Eye (tissue), 1 donor: ENCODE data around the gene NATD1.

ENCODE experiments used
- DNase-seq: peaks from one replicate; pipeline ENCODE4 v3.0.0-alpha.2; 2015

NATD1 gene

GRCh38 chr17:21252796-21253645 is at the start of gene NATD1:
Gene NATD1, minus strand, starts transcription at chr17:21253410. Its CDS starts 146 bp downstream, at chr17:21253264.
- DNase-seq: peak; percentile 95

DNA sequence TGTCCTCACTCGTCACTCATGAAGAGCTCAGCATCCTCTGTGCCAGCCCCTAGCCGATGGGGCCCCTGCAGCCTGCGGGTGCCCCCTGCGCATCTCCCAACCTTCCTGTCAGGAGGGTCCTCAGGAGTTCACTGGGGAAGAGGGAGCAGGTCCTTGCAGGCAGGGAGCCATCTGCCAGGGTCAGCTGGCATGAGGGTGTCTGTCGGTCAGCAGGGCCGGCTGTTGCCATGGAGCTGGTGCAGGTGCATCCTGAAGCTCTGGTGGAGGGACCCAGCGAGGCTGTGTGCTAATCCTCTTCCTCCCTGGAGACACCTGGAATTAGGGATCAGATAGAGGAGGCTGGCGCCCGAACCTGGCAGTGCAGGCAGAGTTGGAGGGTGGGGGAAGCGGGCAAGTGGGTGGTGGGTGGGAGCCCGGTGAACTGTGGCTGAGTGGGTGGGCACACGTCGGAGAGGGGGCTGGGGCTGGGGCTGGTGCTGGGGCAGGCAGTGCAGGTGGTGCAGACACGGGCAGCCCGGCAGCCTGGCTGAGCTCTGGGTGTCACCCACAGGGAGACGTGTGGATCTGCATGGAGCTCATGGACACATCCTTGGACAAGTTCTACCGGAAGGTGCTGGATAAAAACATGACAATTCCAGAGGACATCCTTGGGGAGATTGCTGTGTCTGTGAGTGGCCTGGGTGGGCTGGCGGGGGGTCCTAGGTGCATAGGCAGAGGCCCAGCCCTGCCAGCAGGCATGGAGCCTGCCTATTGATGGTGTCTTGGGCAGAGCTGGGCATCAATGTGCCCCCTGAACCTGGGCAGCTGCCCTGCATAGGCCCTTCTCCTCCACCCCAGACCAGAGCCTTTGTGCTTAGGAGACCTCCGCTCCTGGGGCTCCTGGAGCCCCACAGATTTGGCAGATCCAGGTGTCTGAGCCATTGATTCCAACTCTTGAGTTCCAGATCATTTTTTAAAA is 48.7 kb upstream of the NATD1 start:
- DNase-seq: no peak

GRCh38 chr17:21300601-21301571 is 47.7 kb upstream of the NATD1 start:
- no peak for DNase-seq

DNA sequence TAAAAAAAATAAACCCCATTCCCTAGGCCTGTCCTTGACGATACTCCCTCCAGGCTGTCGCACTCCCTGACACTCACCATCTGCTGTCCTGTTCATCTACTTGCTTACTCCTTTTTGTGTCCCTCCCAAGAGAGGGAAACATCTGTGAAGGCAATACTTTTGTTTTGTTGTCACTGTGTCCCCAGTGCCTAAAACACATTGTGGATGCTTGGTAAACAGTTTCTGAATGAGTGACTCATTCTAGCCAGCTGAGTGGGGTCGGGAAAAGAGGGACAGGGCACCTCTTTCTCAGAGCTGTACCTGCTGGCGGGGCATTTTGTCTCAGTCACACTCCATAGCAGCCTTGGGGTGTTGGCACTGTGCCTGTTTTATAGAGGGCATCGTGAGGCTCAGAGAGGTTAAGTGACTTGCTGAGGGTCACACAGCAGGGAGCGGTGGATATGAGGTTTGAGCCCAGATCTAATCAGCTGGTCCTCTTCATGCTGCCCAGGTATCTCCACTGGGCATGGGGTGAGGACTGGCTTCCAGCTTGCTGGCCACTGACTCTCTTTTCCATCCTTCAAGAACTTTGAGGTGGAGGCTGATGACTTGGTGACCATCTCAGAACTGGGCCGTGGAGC is 46.9 kb upstream of the NATD1 start:
- no peak for DNase-seq

- no peak for DNase-seq
These were observed 45.8 kb upstream of the NATD1 start for GRCh38 chr17:21298983-21299519.

GRCh38 chr17:21298056-21298982 is 45.1 kb upstream of the NATD1 start:
- DNase-seq: no peak

- DNase-seq: no peak
These were observed 44.4 kb upstream of the NATD1 start for GRCh38 chr17:21297597-21297996.

DNA sequence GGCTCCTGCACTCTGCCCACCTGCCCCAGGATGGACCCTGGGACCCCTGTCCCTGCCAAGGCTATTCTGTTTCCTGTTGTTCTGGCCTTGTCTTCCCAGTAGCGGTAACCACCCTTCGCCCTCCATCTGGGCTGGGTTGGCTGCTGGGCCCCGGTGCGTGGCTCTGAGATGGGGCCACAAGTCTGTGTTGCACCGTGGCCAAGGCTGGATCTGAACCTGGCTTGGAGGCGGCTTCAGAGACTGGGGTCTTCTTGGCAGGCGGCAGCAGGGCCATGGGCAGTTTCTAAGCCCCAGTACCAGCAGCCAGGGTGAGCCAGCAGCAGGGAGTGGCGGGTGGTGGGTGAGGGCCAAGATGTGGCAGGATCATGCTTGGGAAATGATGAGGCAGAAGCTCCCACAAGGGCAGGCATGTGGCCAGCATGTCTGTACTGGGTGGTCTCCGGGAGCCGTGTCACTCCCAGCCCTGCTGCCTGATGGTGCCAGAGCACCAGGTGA is 43.9 kb upstream of the NATD1 start:
- DNase-seq: no peak

DNA sequence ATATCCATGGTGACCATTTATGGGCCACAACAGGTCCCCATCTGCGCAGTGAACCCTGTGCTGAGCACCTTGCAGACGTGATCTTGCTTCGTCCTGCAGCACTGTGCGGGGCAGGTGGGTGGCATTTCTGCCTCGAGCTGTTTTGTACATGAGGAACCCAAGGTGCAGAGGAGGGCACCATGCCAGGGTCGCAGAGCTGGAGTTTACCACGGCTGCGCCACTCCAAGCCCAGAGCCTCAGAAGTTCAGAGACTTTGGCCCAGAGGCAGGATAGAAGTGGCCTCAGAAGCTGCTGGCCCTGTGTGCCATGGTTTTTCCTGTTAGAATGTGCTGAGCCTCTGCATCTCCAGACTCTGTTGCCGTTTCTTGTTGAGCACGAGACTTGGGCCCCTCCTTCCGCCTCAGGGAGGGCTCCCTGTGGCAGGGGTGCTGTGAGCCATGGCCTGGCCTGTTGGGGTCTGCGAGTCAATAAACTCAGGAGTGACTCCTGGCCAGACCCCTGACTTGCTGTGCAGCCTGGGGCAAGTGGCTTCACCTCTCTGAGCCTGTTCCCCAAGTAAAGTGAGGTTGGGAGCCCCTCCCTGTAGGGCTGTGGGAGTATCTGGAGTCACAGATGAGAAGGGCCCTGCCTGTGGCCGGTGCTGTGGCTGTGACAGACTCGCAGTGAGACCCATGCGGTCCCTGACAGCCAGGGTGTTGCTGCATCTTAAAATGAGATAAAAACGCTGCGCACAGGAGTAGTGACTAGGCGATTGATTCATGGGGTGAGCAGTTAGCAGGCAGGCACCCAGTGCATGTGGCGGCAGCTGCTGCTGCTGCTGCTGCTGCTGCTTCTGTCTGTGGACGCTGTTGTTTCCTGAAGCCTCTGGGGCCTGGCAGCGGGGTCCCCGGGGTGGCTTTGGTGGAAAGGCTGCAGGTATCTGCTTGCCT is 43.2 kb upstream of the NATD1 start:
- no peak for DNase-seq

DNA sequence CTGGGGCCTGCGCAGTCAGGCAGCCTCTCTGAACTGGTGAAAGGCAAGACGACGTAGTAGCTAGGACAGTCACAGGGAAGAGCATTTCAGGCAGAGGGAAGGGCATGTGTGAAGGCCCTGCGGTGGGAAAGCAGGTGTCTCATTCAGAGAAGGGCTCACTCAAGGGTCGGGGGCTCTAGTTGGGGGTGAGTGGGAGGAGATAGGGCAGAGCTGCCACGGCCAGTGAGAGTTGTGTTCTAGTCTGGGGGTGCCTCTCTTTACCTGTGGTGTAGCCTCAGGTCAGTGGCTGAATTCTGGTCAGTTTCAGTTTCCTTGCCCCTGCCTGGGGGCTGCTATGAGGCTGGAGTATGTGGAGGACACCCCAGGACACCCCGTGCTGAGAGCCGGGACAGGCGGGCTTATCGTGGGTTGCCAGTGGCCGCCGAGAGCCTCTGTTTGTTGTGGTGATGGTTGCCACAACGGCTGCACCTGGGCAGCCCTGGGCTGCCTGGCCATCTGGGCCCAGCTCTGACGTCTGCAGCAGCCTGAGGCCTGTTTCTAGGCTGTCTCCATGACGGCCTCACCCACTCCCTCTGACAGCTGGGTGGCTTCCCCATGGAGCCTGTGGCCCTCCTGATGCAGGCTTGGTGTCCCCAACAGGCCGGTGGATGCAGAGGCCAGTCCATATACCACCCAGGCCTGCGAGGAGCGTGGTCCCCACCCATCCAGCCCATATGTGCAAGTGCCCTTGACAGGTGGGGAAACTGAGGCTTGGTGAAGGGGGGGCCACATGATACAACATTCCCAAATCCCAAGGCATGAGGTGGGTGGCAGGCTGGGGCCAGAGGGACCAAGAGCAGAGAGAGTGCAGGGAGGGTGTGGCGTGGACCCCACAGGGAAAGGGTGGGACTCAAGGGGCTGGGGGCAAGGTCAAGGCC is 42.1 kb upstream of the NATD1 start:
- peak; percentile 30 for DNase-seq

DNA sequence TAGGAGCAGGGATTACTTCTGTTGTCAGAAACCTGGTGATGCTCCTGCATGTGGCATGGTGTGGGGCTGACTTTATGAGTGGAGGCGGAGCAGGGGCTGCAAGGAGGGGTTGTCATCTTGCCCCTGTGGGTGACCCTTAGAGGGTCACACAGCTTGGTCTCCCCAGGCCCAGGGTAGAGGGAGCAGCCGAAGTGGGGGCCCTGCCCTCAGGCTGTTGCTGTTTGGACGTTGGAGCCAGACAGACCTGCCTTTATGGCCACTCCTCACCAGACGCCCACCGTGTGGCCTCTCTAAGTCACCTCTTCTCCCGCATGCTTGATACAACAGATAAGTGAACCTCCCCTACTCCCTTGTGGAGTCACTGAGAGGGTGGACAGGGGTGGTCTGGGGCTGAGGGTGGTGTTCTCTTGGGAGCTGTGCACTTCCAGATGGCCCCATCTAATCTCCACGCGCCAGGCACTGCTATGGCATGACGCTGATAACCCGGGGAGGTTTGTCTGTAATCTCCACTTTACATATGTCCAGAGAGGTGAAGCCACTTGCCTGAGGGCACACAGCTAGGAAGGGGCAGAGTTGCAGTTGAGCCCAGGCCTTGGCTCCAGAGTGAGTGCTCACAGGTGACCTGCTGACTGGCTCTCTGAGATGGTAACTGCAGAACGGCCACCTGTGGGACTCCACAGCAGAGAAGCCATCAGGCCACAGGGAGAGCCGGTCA is 41.3 kb upstream of the NATD1 start:
- no peak for DNase-seq

GRCh38 chr17:21293831-21294210 is 40.6 kb upstream of the NATD1 start:
- DNase-seq: no peak

DNA sequence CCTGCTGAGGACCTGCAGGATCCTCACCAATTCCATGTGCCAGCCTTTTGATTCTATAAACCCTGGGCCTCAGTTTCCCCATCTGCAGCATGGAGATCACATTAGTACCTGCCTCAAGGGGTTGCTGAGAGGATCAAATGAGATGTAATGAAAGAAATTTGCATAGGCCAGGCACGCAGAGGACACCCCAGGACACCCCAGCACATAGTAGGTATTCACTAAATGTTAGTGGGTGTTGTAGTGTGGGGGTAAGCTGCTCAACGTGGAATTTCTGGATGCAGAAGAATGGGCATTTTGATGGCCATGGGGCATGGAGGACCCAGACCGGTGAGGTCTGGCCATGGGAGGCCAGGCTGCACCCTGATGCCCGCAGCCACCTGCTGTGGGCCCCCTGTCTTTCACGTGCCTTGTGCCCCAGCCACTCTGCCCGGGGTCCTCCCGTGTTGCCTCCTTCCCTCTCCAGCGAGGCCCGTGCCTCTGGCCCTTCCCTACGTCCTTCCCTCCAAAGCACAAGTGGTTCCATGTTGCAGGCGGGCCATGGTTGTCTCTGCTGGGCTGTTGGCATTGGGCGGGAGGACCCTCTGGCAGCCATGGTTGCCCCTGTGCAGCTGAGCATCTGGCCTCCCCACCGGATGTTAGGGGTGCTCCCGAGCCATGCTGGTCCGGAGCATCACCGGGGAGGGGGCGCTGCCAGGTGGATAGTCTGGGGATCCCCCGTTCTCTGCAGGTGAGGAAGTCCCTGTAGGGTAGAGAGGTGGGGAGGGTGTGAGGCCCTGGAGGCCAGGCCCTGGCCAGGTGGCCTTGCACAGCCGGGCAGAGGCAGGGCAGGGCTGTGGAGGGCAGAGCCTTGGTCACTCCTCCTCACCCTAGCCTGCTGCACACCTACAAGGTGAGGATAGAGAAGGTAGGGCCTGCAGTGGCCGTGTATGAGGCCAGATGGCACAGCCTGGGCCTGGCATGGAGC is 39.9 kb upstream of the NATD1 start:
- DNase-seq: no peak

DNA sequence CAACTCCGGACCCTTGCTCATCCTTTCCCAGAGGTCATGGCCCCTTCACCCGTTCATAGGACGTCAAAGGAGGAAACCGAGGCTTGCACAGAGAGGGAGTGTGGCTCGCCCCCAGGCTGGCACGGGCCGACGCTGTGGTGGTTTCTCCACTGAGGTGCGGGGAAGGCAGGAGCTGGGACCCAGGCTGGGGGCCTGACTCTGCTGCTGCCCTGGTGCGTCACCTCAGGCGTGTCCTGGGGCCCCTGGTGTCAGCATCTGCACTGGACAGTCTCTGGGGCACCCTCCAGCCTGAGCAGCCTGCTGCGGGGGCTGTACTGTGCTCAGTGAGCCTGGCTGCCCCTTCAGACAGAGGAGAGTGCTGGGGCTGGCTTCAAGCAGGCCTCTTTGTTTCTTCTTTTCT is 38.7 kb upstream of the NATD1 start:
- no peak for DNase-seq

DNA sequence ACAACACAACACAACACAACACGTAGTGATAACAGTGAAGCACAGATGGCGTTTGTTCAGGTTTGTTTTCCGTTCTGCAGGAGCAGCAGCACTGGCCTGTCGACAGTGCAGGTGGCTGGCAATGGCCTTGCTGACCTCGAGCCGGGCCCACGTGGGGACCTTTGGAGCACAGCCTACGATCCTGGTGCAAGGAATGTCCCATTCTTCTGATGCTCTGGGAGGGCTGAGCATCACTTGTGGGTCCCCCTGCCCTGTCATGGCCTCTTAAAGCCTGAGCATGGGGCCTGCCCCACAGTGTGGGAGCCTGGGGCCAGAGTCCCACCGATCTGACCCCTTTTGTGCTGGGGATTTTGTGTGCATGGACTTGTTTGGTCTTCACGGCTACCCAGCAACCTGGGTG is 38.1 kb upstream of the NATD1 start:
- DNase-seq: no peak

DNA sequence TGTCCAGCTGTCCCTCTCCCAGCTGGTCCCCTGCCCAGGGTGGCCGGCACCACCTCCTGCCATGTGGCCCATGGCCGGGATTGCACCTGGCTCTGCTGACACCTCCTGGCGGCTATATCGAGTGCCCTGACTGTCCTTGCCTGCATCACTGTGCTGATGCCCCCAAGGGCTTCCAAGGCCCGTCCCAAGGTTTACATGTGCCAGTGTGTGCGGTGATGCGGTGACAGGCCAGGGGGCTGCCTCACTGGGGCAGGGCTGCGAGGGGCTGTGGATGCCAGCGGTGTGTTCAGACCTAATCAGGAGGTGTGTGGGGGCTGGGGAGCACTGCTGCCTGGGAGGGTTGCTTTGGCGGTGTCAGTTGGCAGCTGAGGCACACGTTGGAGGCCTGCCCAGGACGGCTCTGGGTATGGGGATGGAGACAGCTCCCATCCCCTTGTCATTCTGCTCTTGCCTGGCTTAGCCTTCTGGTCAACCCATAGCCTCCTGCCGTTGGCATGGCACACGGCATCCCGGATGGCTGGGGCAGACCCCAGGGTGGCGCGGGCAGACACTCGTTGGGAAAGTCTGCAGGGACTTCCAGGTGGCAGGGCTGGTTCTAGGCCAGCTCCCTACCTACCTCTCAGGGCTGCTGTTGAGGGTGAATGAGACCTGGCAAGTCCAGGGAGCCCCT is 36.8 kb upstream of the NATD1 start:
- no peak for DNase-seq
